Keratinocyte (primary cell): Measurements from ENCODE around the gene CRP. TPM values are rescaled to one million over a fixed set of nuclear protein-coding genes. Genes with fewer than 3 reads are reported as not detected.
"Not testable (repeated sequence)": the region's sequence is repeated elsewhere in the genome, so short reads cannot be mapped to it uniquely, and the experiment has no call there.

Experiments
- DNase-seq: peaks from one replicate; pipeline ENCODE4 v3.0.0-alpha.2; 2011; ENCODE audit warnings: low read depth, missing footprints, low spot score
- FAIRE-seq: peaks from 2 replicates; lab custom pipeline; 2011; peaks lifted over from hg19 to GRCh38; lab: Jason Lieb, UNC
- H2AFZ ChIP-seq: 2 replicates; pipeline ENCODE4 v1.6.0; 2012; ENCODE audit warnings: low read length, control low read depth, inconsistent platforms; ENCODE audit not compliant: control insufficient read depth
- H3K27ac ChIP-seq: 2 replicates; pipeline ENCODE4 v1.5.1; 2011; ENCODE audit warnings: low read length; ENCODE audit not compliant: control insufficient read depth, insufficient read depth
- H3K27me3 ChIP-seq: 3 replicates; pipeline ENCODE4 v1.6.0; 2011; ENCODE audit warnings: low read length; ENCODE audit not compliant: control insufficient read depth, insufficient read depth; ENCODE audit errors: extremely low read depth
- H3K36me3 ChIP-seq, 2 experiments: 2 replicates in 1 of 2; 3 replicates in 1 of 2; pipeline ENCODE4 v1.5.1; 2011; ENCODE audit warnings: low read length in 2 of 2, mild to moderate bottlenecking in 1 of 2; ENCODE audit not compliant: control insufficient read depth in 2 of 2, insufficient read depth in 2 of 2; ENCODE audit errors: extremely low read depth in 1 of 2
- H3K4me1 ChIP-seq: 3 replicates; pipeline ENCODE4 v1.5.1; 2011; ENCODE audit warnings: low read length; ENCODE audit not compliant: control insufficient read depth, insufficient read depth; ENCODE audit errors: extremely low read depth
- H3K4me2 ChIP-seq: 3 replicates; pipeline ENCODE4 v1.6.0; 2011; ENCODE audit warnings: low read depth, low read length; ENCODE audit not compliant: control insufficient read depth, insufficient read depth; ENCODE audit errors: extremely low read depth
- H3K4me3 ChIP-seq, 3 experiments: fragments of 200-600 bp in 1 of 3; sonication (generic) in 1 of 3; 2 replicates in 2 of 3; 3 replicates in 1 of 3; pipeline ENCODE4 v1.5.1; 2011 to 2016; ENCODE audit warnings: low read length in 3 of 3, mild to moderate bottlenecking in 3 of 3, control low read depth in 2 of 3, inconsistent platforms in 1 of 3, low read depth in 1 of 3, mixed read lengths in 1 of 3, mixed run types in 1 of 3, moderate library complexity in 1 of 3; ENCODE audit not compliant: control insufficient read depth in 2 of 3, insufficient read depth in 2 of 3; ENCODE audit errors: extremely low read depth in 1 of 3
- H3K79me2 ChIP-seq: 2 replicates; pipeline ENCODE4 v1.6.0; 2012; ENCODE audit warnings: low read length; ENCODE audit not compliant: control insufficient read depth, insufficient read depth
- H3K9ac ChIP-seq: 3 replicates; pipeline ENCODE4 v1.6.0; 2011; ENCODE audit warnings: low read length; ENCODE audit not compliant: control insufficient read depth, insufficient read depth; ENCODE audit errors: extremely low read depth
- H3K9me1 ChIP-seq: 3 replicates; pipeline ENCODE4 v1.6.0; 2011; ENCODE audit warnings: low read length; ENCODE audit not compliant: control insufficient read depth, insufficient read depth; ENCODE audit errors: extremely low read depth
- H3K9me3 ChIP-seq: 2 replicates; pipeline ENCODE4 v1.5.1; 2012; ENCODE audit warnings: low read depth, low read length; ENCODE audit not compliant: control insufficient read depth
- H4K20me1 ChIP-seq: 3 replicates; pipeline ENCODE4 v1.6.0; 2011; ENCODE audit warnings: low read length; ENCODE audit not compliant: control insufficient read depth, insufficient read depth; ENCODE audit errors: extremely low read depth
- EZH2 ChIP-seq: IDR thresholded peaks from one replicate; pipeline ENCODE4 v1.6.1; 2012; ENCODE audit warnings: inconsistent platforms, mild to moderate bottlenecking, low read length, moderate library complexity
- dilution Hi-C: fragments of 300-500 bp; cut with MboI; formaldehyde crosslinking; loops from one replicate; pipeline ENCODE4 v1.7.0; 2020; ENCODE audit warnings: low sequenced_read_pairs; ENCODE audit not compliant: extremely low pct_ligation_motif_present
- polyA plus RNA-seq, 5 experiments: library from polyadenylated mRNA; depleted of rRNA in 3 of 5; stranded (reverse) in 3 of 5; stranded (forward) in 1 of 5; unstranded in 1 of 5; fragments of >200 nt; gene quantifications; 1 replicate in 1 of 5; 2 replicates in 3 of 5; 3 replicates in 1 of 5; pipeline versions ENCODE4 v1.2.1 to v1.2.3, GENCODE V29; 2011 to 2012; ENCODE audit warnings: missing spikeins in 2 of 5, low read depth in 1 of 5, low replicate concordance in 1 of 5
- TF ChIP-seq, protein P1 (sequence below), 3 experiments: IDR thresholded peaks in 1 of 3; conservative IDR thresholded peaks in 1 of 3; optimal IDR thresholded peaks in 1 of 3; 2 replicates in 2 of 3; 3 replicates in 1 of 3; pipeline versions ENCODE3 to v1.5.1; 2011; ENCODE audit warnings: low read length in 3 of 3, mild to moderate bottlenecking in 3 of 3, moderate library complexity in 2 of 3, control low read depth in 1 of 3, inconsistent platforms in 1 of 3; ENCODE audit not compliant: insufficient read depth in 2 of 3; ENCODE audit errors: extremely low read depth in 1 of 3

The CRP gene
- polyA plus RNA-seq, 1 donor (not counting 4 experiments of a cell fraction or from before 2014, with no cell fraction given): not detected

DNA sequence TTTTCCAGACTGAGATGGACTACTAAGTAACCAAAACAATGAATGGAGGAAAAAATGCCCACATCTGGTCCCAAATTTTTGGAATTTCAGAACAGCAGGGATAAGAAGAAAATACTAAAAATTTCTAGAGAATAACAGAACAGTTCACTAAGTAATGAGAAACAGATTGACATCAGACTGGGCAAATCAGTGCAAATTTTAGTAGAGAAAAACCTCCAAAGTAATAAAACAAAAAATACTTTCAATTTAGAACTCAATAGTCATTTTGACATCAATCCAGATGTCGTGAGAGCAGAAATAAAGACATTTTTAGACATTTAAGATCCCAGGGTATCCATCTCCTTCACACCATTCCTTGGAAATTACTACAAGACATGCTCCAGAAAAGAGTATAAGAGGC lies 39.3 kb downstream of the CRP start:
- Histone ChIP-seq H2AFZ (no peak overlapping the region), H3K9me3 (no peaks in the 10 kb centered on the region), H3K36me3 (no peaks in the 10 kb centered on the region), H3K9me1 (no peaks in the 10 kb centered on the region), H3K9ac (no peak overlapping the region), H3K4me3 (no peak overlapping the region), H3K79me2 (no peaks in the 10 kb centered on the region), H3K27ac (no peak overlapping the region), H4K20me1 (no peaks in the 10 kb centered on the region), H3K27me3 (no peaks in the 10 kb centered on the region), H3K4me2 (no peak overlapping the region), H3K4me1 (no peaks in the 10 kb centered on the region)
- FAIRE-seq (no peak), DNase-seq (no peak)
- dilution Hi-C loops: no loop called here
- TF ChIP-seq EZH2: no peak
- TF ChIP-seq, protein P1, sequence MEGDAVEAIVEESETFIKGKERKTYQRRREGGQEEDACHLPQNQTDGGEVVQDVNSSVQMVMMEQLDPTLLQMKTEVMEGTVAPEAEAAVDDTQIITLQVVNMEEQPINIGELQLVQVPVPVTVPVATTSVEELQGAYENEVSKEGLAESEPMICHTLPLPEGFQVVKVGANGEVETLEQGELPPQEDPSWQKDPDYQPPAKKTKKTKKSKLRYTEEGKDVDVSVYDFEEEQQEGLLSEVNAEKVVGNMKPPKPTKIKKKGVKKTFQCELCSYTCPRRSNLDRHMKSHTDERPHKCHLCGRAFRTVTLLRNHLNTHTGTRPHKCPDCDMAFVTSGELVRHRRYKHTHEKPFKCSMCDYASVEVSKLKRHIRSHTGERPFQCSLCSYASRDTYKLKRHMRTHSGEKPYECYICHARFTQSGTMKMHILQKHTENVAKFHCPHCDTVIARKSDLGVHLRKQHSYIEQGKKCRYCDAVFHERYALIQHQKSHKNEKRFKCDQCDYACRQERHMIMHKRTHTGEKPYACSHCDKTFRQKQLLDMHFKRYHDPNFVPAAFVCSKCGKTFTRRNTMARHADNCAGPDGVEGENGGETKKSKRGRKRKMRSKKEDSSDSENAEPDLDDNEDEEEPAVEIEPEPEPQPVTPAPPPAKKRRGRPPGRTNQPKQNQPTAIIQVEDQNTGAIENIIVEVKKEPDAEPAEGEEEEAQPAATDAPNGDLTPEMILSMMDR (optimal IDR thresholded peaks at IDR 0.05 in 1 of 3, IDR thresholded peaks at IDR 0.05 in 1 of 3, conservative IDR thresholded peaks at IDR 0.05 in 1 of 3; ENCODE audit: extremely low read depth in 1 of 3, insufficient read depth in 2 of 3, low read length in 3 of 3): no peak

DNA sequence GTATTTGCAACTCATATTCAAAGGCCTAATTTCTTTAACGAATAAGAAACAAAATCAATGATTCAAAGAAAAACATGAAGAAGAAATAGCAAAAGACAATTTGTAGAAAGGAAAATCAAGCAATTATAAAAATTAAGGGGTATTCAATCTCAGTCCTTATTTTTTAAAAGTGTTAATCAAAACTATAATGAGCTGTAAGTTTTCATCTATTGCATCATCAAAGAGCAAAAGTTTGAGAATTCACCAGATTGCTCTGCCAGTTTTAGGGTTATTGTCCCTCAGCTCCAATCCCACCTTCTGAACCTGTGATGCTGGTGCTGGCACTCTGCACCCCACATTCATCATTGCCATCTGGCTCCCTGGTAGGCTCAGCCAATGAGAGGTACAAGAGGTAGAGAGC lies 42.0 kb downstream of the CRP start:
- H3K27ac ChIP-seq, FAIRE-seq, H3K9me3 ChIP-seq, H4K20me1 ChIP-seq, H3K36me3 ChIP-seq, H3K79me2 ChIP-seq, H3K4me1 ChIP-seq, H3K4me2 ChIP-seq, H3K9ac ChIP-seq, H3K9me1 ChIP-seq, dilution Hi-C loops, DNase-seq, H2AFZ ChIP-seq, H3K27me3 ChIP-seq, H3K4me3 ChIP-seq: not testable (repeated sequence)

DNA sequence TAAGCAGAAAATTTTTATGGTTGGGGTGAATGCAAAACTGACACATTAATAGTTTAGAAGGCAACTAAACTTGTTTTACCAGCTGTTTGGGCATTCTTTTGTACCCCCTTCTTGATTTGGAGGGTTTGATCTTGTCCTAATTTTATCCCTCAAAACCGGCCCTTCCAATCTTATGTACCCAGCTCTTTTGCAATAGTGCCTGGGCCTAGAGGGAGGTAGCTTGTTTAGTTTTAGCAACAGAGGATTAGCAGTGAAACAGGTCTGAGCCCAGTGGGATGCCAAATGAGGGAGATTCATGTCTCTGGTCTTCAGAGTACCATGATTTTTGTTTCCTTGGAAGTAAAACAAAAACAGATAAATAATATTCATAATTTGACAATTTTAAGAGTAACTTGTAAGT lies 45.1 kb downstream of the CRP start:
- DNase-seq: no peak
- dilution Hi-C loops: no loop called here
- no peak for TF ChIP-seq EZH2
- TF ChIP-seq, protein P1 (optimal IDR thresholded peaks at IDR 0.05 in 1 of 3, IDR thresholded peaks at IDR 0.05 in 1 of 3, conservative IDR thresholded peaks at IDR 0.05 in 1 of 3; ENCODE audit: extremely low read depth in 1 of 3, insufficient read depth in 2 of 3, low read length in 3 of 3): no peak
- H3K27ac ChIP-seq: no peak overlapping the region
- H2AFZ ChIP-seq: no peak overlapping the region
- no peak overlapping the region for H3K9ac ChIP-seq
- H3K79me2 ChIP-seq: no peaks in the 10 kb centered on the region
- H3K4me1 ChIP-seq: no peaks in the 10 kb centered on the region
- H4K20me1 ChIP-seq: no peaks in the 10 kb centered on the region
- no peak overlapping the region for H3K4me3 ChIP-seq
- H3K9me3 ChIP-seq: no peaks in the 10 kb centered on the region
- H3K4me2 ChIP-seq: no peak overlapping the region
- no peaks in the 10 kb centered on the region for H3K27me3 ChIP-seq
- no peak for FAIRE-seq
- no peaks in the 10 kb centered on the region for H3K36me3 ChIP-seq
- H3K9me1 ChIP-seq: no peaks in the 10 kb centered on the region
